ENCODE measurements around the gene SCPEP1. TPM values are rescaled to one million over a fixed set of nuclear protein-coding genes. Genes with fewer than 3 reads are reported as not detected.

Gene SCPEP1
- total RNA-seq, 1 donor from 2014 or later = 51.8 TPM

DNA sequence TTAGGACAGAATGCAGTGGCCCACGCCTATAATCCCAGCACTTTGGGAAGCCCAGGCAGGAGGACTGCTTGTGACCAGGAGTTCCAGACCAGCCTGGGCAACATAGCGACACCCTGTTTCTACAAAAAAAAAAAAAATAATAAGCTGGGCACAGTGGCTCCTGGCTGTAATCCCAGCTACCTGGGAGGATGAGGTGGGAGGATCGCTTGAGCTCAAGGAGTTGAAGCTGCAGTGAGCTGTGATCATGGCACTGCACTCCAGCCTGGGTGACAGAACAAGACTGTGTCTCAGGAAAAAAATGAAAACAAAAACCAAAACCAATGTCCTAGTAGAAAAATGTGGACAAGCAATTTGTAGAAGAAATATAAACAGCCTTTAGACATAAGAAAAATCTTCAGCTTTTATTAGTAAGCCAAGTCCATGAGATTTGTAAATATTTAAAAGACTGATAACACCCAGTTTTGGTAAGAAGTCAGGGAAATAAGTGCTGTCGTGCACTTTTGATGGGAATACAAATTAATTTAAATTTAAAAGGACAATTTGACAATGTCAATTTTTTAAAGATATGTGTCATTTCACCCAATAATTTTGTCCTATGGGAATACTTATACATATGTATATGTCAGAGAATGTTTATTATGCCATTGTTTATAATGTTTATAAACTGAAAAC is 11.1 kb downstream of the SCPEP1 start:
- DNase-seq (ENCODE audit: low spot score) = no peak
- no peak for ATAC-seq
- intact Hi-C loops (cut with DNase I) = no loop called here

DNA sequence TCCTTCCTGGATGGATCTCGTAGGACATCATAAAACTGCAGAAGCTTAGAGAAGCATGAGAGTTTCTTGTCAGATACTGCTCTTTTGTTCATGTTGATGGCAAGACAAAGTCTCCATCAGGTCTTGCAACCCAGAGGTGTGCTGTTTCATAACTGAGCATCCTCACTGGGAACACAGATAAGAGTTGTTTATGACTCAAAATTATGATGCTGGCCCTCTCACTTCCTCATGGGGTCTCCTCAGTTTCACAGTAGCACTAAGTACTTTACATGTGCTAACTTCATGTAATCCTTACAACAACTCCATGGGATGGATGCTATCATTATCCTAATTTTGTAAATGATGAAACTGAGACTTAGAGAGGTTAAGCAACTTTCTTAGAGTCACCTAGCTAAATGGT is 14.4 kb downstream of the SCPEP1 start:
- DNase-seq (ENCODE audit: low spot score) (no peak), ATAC-seq (no peak)
- intact Hi-C loops (cut with DNase I) = no loop called here

GRCh38 chr17:56994009-56994792 is 16.3 kb downstream of the SCPEP1 start:
- ATAC-seq = no peak
- intact Hi-C loops (cut with DNase I) = no loop called here
- DNase-seq (ENCODE audit: low spot score) = no peak

- DNase-seq (ENCODE audit: low spot score) (no peak), ATAC-seq (no peak)
- intact Hi-C loops (cut with DNase I) = no loop called here
Measured at GRCh38 chr17:56995766-56996165, 17.8 kb downstream of the SCPEP1 start.

GRCh38 chr17:56997313-56997712 is 19.4 kb downstream of the SCPEP1 start:
- ATAC-seq = no peak
- intact Hi-C loops (cut with DNase I) = no loop called here
- no peak for DNase-seq (ENCODE audit: low spot score)

GRCh38 chr17:57001541-57001940 is 23.6 kb downstream of the SCPEP1 start:
- intact Hi-C loops (cut with DNase I) = no loop called here
- DNase-seq (ENCODE audit: low spot score) = no peak
- ATAC-seq = no peak

DNA sequence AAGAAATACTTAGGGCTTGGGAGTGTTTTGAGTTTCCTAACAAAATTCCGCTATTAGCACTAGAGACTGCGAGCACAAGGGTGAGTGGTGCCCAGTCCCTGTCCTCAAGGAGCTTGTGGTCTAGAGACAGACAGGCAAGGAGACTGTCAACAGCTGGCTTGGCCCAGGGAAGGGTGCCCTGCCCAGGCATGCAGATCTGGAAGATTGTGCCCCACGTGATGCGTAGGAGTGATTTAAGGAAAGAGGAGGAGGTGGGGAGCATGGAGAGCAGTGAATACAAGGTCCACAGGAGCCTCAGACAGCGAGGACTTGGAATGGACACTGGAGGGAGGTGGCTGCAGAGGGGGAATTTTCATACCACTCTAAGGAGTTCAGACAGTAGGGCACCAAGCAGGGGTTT is 25.0 kb downstream of the SCPEP1 start:
- no peak for DNase-seq (ENCODE audit: low spot score)
- no peak for ATAC-seq
- intact Hi-C loops (cut with DNase I) = no loop called here

DNA sequence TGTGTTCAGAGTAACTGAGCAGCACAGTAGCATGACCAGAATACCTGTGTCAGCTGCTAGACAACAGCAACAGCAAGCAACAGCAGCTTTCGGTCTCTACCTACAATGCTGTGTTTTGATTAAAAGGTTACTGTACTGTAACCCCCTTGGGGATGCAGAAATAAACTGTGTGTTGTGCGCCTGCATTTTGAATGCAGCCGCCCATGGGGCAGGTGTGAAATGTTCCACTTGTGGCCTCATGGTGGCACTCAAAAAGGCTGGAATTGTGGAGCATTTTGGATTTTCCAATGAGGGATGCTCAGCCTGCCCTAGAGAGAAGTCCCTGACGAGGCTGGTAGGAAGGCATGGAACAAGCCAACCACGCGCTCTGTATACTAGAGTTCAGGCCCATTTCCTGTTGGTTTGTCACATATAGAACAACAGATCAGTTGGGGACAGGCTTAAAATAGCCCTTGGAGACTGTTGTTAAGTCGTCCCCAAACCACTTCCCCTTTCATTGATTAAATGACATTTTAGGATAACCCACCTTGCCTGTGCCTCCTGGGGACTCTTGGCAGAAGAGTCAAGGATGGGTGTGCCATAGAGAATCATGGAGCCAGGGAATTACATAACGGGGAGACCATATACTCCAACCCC is 27.1 kb downstream of the SCPEP1 start:
- intact Hi-C loops (cut with DNase I) = no loop called here
- peak; percentile 39 for ATAC-seq
- DNase-seq (ENCODE audit: low spot score) = no peak

- DNase-seq (ENCODE audit: low spot score) = no peak
- ATAC-seq = no peak
- intact Hi-C loops (cut with DNase I) = no loop called here
Measured at GRCh38 chr17:57006040-57006439, 28.1 kb downstream of the SCPEP1 start.

DNA sequence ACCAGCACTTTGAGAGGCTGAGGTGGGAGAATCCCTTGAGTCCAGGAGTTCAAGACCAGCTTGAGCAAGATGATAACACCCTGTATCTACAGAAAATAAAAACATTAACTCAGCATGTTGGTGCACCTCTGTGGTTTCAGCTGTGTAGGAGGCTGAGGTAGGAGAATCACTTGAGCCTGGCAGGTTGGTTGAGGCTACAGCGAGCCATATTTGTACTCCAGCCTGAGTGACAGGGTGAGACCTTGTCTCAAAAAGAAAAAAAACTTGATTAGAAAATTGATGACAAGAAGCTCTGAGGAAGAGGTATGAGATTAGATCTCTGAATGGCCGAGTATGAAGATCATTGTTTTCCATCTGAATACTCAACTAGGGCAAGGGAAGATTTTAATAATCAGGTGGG is 31.0 kb downstream of the SCPEP1 start:
- intact Hi-C loops (cut with DNase I) = no loop called here
- ATAC-seq (no peak), DNase-seq (ENCODE audit: low spot score) (no peak)

- intact Hi-C loops (cut with DNase I) = no loop called here
- DNase-seq (ENCODE audit: low spot score) = peak; percentile 65
- ATAC-seq = peak; percentile 68
Measured at GRCh38 chr17:57009737-57010445, 32.0 kb downstream of the SCPEP1 start.

- ATAC-seq = no peak
- intact Hi-C loops (cut with DNase I) = no loop called here
- DNase-seq (ENCODE audit: low spot score) = no peak
Measured at GRCh38 chr17:57010487-57010886, 32.6 kb downstream of the SCPEP1 start.

- intact Hi-C loops (cut with DNase I) = no loop called here
- DNase-seq (ENCODE audit: low spot score) (no peak), ATAC-seq (no peak)
Measured at GRCh38 chr17:57011491-57012015, 33.6 kb downstream of the SCPEP1 start.

DNA sequence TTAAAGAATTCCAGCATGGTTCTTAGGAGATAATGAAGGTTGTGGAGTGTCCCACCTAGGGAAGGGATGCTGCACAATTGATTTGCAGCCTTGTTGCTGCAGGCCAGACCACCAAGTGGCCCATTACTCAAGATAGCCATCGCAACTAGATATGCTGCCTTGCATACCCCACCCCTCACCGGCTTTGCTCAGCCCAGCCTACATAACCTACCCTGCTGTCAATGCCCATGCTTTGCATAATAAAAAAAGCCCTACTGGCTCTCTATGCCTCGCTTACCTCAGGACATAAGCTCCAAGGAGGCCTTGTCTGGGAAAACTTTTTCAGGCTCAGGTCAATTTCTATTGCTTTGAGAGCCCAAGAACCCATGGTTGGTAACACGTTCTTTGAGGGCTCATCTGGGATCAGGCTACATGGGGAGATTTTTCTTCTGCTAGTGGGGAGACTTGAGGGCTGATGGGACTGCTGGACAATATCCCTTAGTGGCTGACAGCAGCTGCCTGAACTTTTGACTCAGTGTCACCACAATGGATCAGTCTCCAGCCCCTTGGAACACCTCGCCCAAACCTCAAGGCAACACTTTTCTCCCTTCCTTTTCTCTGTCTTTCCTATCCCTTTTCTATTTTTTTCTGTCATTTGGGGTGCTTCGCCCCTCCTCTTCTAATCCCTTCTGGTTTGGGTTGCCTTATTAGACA is 38.3 kb downstream of the SCPEP1 start:
- ATAC-seq = no peak
- intact Hi-C loops (cut with DNase I) = no loop called here

DNA sequence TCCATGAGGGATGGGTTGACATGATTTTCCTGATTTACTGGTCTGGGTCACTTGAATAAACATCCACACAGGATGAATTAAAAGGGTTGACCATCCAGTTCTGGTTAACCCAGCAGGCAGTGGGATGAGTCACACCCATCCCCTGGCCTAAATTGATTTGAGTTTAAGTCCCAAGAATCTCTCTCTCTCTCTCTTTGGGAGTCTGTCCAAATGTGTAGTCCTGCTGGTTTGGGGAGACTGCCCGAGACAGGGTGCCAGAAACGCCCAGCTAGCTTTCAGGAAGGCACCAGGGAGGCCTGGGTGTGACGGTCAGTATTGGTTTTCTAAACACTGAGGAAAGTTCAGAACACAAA is 38.8 kb downstream of the SCPEP1 start:
- no peak for ATAC-seq
- DNase-seq (ENCODE audit: low spot score) = no peak
- intact Hi-C loops (cut with DNase I) = no loop called here

More for the DNA sequence above, 38.3 kb downstream of the SCPEP1 start:
- no peak for DNase-seq (ENCODE audit: low spot score)

- ATAC-seq = no peak
Measured at GRCh38 chr17:57017625-57018024, 39.7 kb downstream of the SCPEP1 start.

DNA sequence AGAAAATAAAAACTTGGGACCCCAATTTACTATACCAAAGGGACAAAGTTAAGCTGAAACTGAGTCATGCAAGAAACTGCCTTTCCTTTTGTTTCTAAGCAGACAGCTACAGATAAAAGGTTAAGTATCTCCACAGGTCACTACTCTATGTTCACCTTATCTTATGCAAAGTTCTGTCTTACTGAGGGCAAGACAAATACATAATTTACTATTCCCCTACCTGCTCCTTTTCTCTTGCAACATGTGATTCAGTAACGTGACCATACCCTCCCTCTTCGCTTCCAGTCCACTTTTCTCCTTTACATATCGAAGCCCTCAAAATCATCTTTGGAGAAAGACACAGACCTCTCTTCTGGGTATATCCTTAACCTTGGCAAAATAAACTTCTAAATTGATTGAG is 42.3 kb downstream of the SCPEP1 start:
- intact Hi-C loops (cut with DNase I) = no loop called here
- ATAC-seq = no peak
- DNase-seq (ENCODE audit: low spot score) = no peak

More at GRCh38 chr17:57017625-57018024, 39.7 kb downstream of the SCPEP1 start:
- no peak for DNase-seq (ENCODE audit: low spot score)
- intact Hi-C loops (cut with DNase I) = no loop called here

GRCh38 chr17:57021226-57021940 is 43.5 kb downstream of the SCPEP1 start:
- ATAC-seq (no peak), DNase-seq (ENCODE audit: low spot score) (no peak)
- intact Hi-C loops (cut with DNase I) = no loop called here

Measured in sciatic nerve (tissue), 2 donors.